ENCODE measurements around the gene LIPI.
"Not testable (repeated sequence)": the region's sequence is repeated elsewhere in the genome, so short reads cannot be mapped to it uniquely, and the experiment has no call there.

The LIPI gene

DNA sequence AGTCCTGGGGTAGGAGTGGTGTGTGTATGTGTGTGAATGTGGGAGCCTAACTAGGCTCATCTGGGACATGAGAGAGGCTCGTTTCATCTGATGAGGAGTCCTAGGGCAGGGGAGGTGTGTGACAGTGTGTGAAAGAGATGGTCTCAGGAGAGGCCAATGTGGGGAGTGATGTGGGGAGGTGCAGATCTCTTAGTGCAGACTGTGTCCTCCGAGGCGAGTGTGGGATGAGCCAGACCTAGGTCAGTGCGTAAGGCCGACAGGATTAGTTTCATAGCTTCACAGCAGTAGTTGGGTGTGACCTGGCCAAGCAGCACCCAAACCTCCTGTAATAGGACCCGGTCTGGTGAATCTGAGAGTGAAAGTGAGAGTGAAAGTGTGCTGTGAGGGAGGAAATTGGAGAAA is 94.7 kb downstream of the LIPI start:
- DNase-seq (ENCODE audit: low read depth in 3 of 3): no peak

GRCh38 chr21:14115646-14116045 is 95.1 kb downstream of the LIPI start:
- DNase-seq (ENCODE audit: low read depth in 3 of 3): no peak

GRCh38 chr21:14114251-14114650 is 96.5 kb downstream of the LIPI start:
- DNase-seq (ENCODE audit: low read depth in 3 of 3): no peak

GRCh38 chr21:14104564-14104963 is 106.2 kb downstream of the LIPI start:
- DNase-seq (ENCODE audit: low read depth in 3 of 3): not testable (repeated sequence)

- DNase-seq (ENCODE audit: low read depth in 3 of 3): no peak
These were observed 111.2 kb downstream of the LIPI start for GRCh38 chr21:14099570-14099969.

- no peak for DNase-seq (ENCODE audit: low read depth in 3 of 3)
These were observed 112.8 kb downstream of the LIPI start for GRCh38 chr21:14097881-14098499.

DNA sequence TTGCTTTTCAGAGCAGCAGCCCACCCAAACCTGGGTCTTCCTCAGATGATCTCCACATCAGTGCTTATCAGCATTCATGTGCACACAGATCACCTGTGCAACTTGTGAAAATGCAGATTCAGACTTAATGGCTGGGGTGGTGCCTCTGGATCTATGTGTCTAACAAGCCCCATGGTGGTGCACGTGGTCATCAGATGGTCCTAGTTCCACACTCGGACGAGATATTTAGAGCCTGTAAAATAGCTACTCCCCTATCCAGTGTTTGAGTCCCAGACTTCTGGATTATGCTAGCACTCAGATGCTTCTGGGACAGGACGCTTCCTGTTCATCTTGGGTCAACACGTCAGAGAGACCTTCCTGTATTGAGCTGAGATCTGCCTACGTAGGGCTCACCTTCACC is 114.2 kb downstream of the LIPI start:
- DNase-seq (ENCODE audit: low read depth in 3 of 3): no peak

DNA sequence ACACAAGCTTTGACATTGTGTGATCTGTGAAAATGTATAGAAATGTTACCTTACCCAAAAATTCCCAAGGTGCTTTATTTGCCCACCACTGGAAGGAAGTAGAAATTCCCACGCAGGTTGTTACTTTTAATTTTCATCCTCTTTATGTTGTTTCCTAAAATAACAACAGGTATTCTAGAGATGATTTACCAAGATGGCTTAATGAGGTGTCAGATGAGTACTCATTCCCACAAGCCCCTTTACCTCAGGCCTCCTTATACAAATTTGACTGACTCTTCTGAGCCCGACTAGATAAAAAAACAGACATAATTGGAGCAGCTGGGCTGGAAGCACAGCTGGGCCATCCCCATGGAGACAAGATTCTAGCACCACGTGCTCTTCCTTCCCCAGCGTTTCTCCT is 114.6 kb downstream of the LIPI start:
- DNase-seq (ENCODE audit: low read depth in 3 of 3): no peak

- no peak for DNase-seq (ENCODE audit: low read depth in 3 of 3)
These were observed 115.7 kb downstream of the LIPI start for GRCh38 chr21:14095056-14095455.

GRCh38 chr21:14092834-14093560 is 117.8 kb downstream of the LIPI start:
- no peak for DNase-seq (ENCODE audit: low read depth in 3 of 3)

GRCh38 chr21:14090184-14090583 is 120.6 kb downstream of the LIPI start:
- DNase-seq (ENCODE audit: low read depth in 3 of 3): not testable (repeated sequence)

GRCh38 chr21:14088391-14088790 is 122.4 kb downstream of the LIPI start:
- DNase-seq (ENCODE audit: low read depth in 3 of 3): no peak

- no peak for DNase-seq (ENCODE audit: low read depth in 3 of 3)
These were observed 124.2 kb downstream of the LIPI start for GRCh38 chr21:14086553-14086952.

- DNase-seq (ENCODE audit: low read depth in 3 of 3): no peak
These were observed 126.1 kb downstream of the LIPI start for GRCh38 chr21:14084701-14085100.

GRCh38 chr21:14084068-14084501 is 126.7 kb downstream of the LIPI start:
- DNase-seq (ENCODE audit: low read depth in 3 of 3): no peak

DNA sequence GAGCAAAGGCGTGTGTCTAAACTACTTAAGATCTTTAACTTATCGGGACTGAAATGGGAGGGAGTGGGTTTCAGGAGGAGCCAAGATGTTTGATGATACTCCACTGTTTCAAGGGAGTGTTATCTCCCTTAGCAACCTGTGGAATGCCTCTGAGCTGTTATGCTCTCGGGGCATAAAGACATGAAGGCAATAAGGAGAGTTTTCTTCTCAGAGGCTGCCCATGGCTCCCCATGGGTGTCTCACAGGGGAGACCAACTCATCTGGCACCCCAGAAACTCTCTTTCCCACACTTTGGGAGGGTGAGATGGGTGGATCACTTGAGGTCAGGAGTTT is 130.0 kb downstream of the LIPI start:
- no peak for DNase-seq (ENCODE audit: low read depth in 3 of 3)

GRCh38 chr21:14080040-14080763 is 130.6 kb downstream of the LIPI start:
- DNase-seq (ENCODE audit: low read depth in 3 of 3): no peak

DNA sequence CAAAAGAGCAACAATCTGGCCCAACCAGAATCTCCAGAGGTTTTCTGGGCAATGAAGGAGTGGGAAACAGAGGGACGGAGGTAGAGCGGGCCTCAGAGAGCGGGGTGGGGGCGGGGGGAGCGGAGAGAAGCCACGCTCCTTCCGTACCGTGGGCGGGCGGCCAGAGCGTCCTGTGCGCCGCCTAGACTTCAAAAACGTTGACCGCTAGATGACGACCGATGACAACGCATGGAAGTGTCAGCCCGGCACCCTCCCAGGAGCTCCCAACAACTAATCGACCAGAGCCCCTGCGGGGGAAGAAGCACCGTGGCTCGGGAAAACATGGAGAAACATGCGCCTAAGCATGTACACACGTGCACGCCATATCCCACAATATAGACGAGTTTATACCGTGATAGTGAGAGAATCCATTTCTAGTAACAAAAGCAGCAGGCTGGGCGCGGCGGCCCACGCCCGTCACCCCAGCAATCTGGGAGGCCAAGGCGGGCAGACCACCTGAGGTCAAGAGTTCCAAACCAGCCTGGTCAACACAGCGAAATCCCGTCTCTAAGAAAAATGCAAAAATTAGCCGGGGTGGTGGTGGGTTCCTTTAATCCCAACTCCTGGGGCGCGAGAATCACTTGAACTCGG is 131.9 kb downstream of the LIPI start:
- DNase-seq (ENCODE audit: low read depth in 3 of 3): no peak

DNA sequence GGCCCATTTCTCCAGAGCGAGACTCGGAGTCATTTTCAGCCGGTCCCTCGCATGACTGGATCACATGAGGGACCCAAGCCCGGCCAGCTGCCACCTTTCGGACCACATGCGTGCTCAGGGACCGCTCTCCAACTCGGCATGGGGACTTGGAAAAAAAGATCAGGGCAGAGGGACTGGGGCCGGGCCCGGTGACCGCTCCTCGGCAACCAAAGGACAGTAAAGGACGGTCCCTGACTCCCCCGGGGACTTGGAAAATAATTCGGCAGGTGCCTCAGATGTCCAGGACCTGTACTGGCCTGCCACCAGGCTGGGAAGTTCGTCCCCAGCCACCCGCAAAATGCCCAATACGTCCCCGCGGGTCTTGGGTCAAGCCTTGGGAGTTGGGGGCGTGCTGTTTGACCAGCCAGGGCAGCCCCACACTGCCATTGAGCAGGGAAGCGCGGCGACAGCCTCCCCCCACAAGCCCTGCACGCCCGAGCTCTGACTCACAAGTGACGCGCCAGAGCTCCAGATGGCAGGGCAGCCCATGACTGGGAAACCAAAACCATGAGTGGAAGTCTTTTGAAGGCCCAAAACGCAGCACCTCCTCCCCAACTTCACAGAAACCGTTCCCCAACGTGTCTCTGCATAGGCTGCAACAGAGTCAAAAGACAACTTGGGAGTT is 134.5 kb downstream of the LIPI start:
- no peak for DNase-seq (ENCODE audit: low read depth in 3 of 3)

GRCh38 chr21:14075346-14076142 is 135.2 kb downstream of the LIPI start:
- no peak for DNase-seq (ENCODE audit: low read depth in 3 of 3)

GRCh38 chr21:14074177-14074576 is 136.6 kb downstream of the LIPI start:
- DNase-seq (ENCODE audit: low read depth in 3 of 3): no peak
